HEK293T (cell line): ENCODE measurements around the gene MOGAT1.

Experiments
- CTCF ChIA-PET: fragments of 350-600 bp; formaldehyde crosslinking; extraction: SDS; loops from one replicate; lab custom pipeline; 2021; ENCODE audit warnings: antibody characterized with exemption, inconsistent platforms; lab: Yijun Ruan, JAX
- POLR2A ChIA-PET: fragments of 350-600 bp; formaldehyde crosslinking; extraction: SDS; loops from one replicate; lab custom pipeline; 2020; ENCODE audit warnings: antibody characterized with exemption, inconsistent platforms; lab: Yijun Ruan, JAX
- DNase-seq: peaks from one replicate; pipeline ENCODE4 v3.0.0; 2012; ENCODE audit warnings: mixed read lengths; ENCODE audit errors: extremely low spot score
- ARNT ChIP-seq: fragments of 450-650 bp; IDR thresholded peaks from 2 replicates; pipeline ENCODE4 v1.6.1; 2017; ENCODE audit warnings: mild to moderate bottlenecking
- BHLHE40 ChIP-seq: fragments of 450-650 bp; IDR thresholded peaks from 2 replicates; pipeline ENCODE4 v1.6.1; 2016; ENCODE audit warnings: mild to moderate bottlenecking, moderate library complexity, borderline replicate concordance
- CTBP1 ChIP-seq: fragments of 450-650 bp; IDR thresholded peaks from 2 replicates; pipeline ENCODE4 v1.6.1; 2016; ENCODE audit warnings: borderline replicate concordance
- ELF4 ChIP-seq: fragments of 450-650 bp; IDR thresholded peaks from 2 replicates; pipeline ENCODE4 v1.6.1; 2017; ENCODE audit warnings: antibody characterized with exemption
- FOXA1 ChIP-seq: fragments of 450-650 bp; IDR thresholded peaks from 2 replicates; pipeline ENCODE4 v1.6.1; 2016; ENCODE audit warnings: mild to moderate bottlenecking
- FOXK2 ChIP-seq: fragments of 450-650 bp; IDR thresholded peaks from 2 replicates; pipeline ENCODE4 v1.6.1; 2016; ENCODE audit warnings: mild to moderate bottlenecking
- FOXM1 ChIP-seq: fragments of 450-650 bp; IDR thresholded peaks from 2 replicates; pipeline ENCODE4 v1.6.1; 2017; ENCODE audit warnings: mild to moderate bottlenecking, borderline replicate concordance
- HDGF ChIP-seq: fragments of 450-650 bp; IDR thresholded peaks from 2 replicates; pipeline ENCODE4 v1.6.1; 2017; ENCODE audit warnings: antibody characterized with exemption, borderline replicate concordance
- L3MBTL2 ChIP-seq: fragments of 450-650 bp; conservative IDR thresholded peaks from 2 replicates; pipeline ENCODE4 v1.6.1; 2016; ENCODE audit warnings: mild to moderate bottlenecking
- LEF1 ChIP-seq: fragments of 450-650 bp; IDR thresholded peaks from 2 replicates; pipeline ENCODE4 v1.6.1; 2017; ENCODE audit warnings: mild to moderate bottlenecking, borderline replicate concordance
- NFRKB ChIP-seq: fragments of 450-650 bp; IDR thresholded peaks from 2 replicates; pipeline ENCODE4 v1.6.1; 2016; ENCODE audit warnings: mild to moderate bottlenecking, moderate library complexity
- PKNOX1 ChIP-seq: fragments of 450-650 bp; IDR thresholded peaks from 2 replicates; pipeline ENCODE4 v1.6.1; 2016
- SP1 ChIP-seq: fragments of 450-650 bp; IDR thresholded peaks from 2 replicates; pipeline ENCODE4 v1.6.1; 2017
- SUZ12 ChIP-seq: fragments of 450-650 bp; IDR thresholded peaks from 2 replicates; pipeline ENCODE4 v1.6.1; 2016; ENCODE audit warnings: mild to moderate bottlenecking
- TARDBP ChIP-seq: fragments of 450-650 bp; IDR thresholded peaks from 2 replicates; pipeline ENCODE4 v1.6.1; 2016
- ZNF384 ChIP-seq: fragments of 450-650 bp; IDR thresholded peaks from 2 replicates; pipeline ENCODE4 v1.6.1; 2016

The MOGAT1 gene

GRCh38 chr2:222693837-222694236 lies 22.4 kb downstream of the MOGAT1 start:
- ChIA-PET POLR2A (no interaction called here), CTCF (interaction anchor here (0.6 kb wide), 1 partner anchor 218 kb away, joined by 3 read pairs; no protein-coding TSS in a partner anchor)
- DNase-seq = peak; percentile 24
- TF ChIP-seq PKNOX1 (peak; percentile 74), SP1 (no peak), ELF4 (no peak)

- TF ChIP-seq ELF4 = no peak
- POLR2A ChIA-PET = no interaction called here
- no peak for DNase-seq
- CTCF ChIA-PET = no interaction called here
Observed at GRCh38 chr2:222698276-222698675, 26.8 kb downstream of the MOGAT1 start.

GRCh38 chr2:222701233-222701632 lies 29.8 kb downstream of the MOGAT1 start:
- TF ChIP-seq TARDBP (no peak), FOXA1 (no peak), ARNT (no peak), BHLHE40 (no peak), FOXM1 (no peak)
- ChIA-PET POLR2A (no interaction called here), CTCF (interaction anchor here (0.6 kb wide), 1 partner anchor 161 kb away, joined by 3 read pairs; no protein-coding TSS in a partner anchor)
- no peak for DNase-seq

GRCh38 chr2:222701721-222702131 lies 30.3 kb downstream of the MOGAT1 start:
- TF ChIP-seq BHLHE40 (no peak), ELF4 (no peak), NFRKB (no peak), ARNT (no peak), L3MBTL2 (no peak), HDGF (no peak), FOXK2 (no peak), SP1 (no peak), ZNF384 (no peak), FOXA1 (no peak), FOXM1 (no peak)
- POLR2A ChIA-PET = no interaction called here
- CTCF ChIA-PET = interaction anchor here (0.6 kb wide), 1 partner anchor 161 kb away, joined by 3 read pairs; no protein-coding TSS in a partner anchor
- no peak for DNase-seq

- DNase-seq = no peak
- ChIA-PET CTCF (interaction anchor here (0.7 to 1.3 kb wide), 3 partner anchors 94 to 985 kb away, joined by 3 to 7 read pairs (median 4); no protein-coding TSS in a partner anchor), POLR2A (no interaction called here)
- TF ChIP-seq LEF1 (no peak), NFRKB (no peak), ELF4 (no peak), CTBP1 (no peak), L3MBTL2 (no peak), SP1 (no peak), HDGF (no peak), FOXA1 (no peak)
Observed at GRCh38 chr2:222703091-222703490, 31.6 kb downstream of the MOGAT1 start.

- POLR2A ChIA-PET = no interaction called here
Observed at GRCh38 chr2:222703886-222704285, 32.4 kb downstream of the MOGAT1 start.

GRCh38 chr2:222706616-222707015 lies 35.2 kb downstream of the MOGAT1 start:
- CTCF ChIA-PET = interaction anchor here (0.5 to 1.5 kb wide), 4 partner anchors 12 to 197 kb away, joined by 3 to 7 read pairs (median 4); no protein-coding TSS in a partner anchor
- no peak for TF ChIP-seq ARNT
- TF ChIP-seq FOXM1 = no peak
- TF ChIP-seq ZNF384 = no peak
- no peak for TF ChIP-seq HDGF
- no peak for TF ChIP-seq PKNOX1
- no peak for TF ChIP-seq TARDBP
- TF ChIP-seq NFRKB = no peak
- no peak for DNase-seq
- POLR2A ChIA-PET = no interaction called here

More at GRCh38 chr2:222703886-222704285, 32.4 kb downstream of the MOGAT1 start:
- CTCF ChIA-PET = interaction anchor here (0.7 to 1.3 kb wide), 3 partner anchors 93 to 984 kb away, joined by 3 to 7 read pairs (median 4); no protein-coding TSS in a partner anchor
- TF ChIP-seq PKNOX1 (no peak), SP1 (no peak), CTBP1 (no peak), HDGF (no peak), BHLHE40 (no peak), SUZ12 (no peak), ZNF384 (no peak), FOXM1 (no peak), LEF1 (no peak), FOXK2 (no peak)
- no peak for DNase-seq
